Stomach (tissue), 9 donors: Measurements from ENCODE around the gene FAM149B1. TPM values are rescaled to one million over a fixed set of nuclear protein-coding genes. Genes with fewer than 3 reads are reported as not detected.

Experiments used
- DNase-seq, 2 donors: peaks; one replicate each; pipeline versions ENCODE4 v3.0.0 to v3.0.0-alpha.2; 2013 to 2019
- H3K27ac ChIP-seq, 5 donors: fragments of 200-600 bp in 4 of 5; sonication (generic) in 4 of 5; one replicate each; pipeline ENCODE4 v1.5.1; 2013 to 2019; ENCODE audit warnings: mild to moderate bottlenecking in 1 of 5, moderate library complexity in 1 of 5
- H3K27me3 ChIP-seq, 3 donors: fragments of 200-600 bp; sonication (generic); one replicate each; pipeline ENCODE4 v1.5.1; 2017 to 2019; ENCODE audit warnings: mixed run types in 1 of 3
- H3K36me3 ChIP-seq, 4 donors: fragments of 200-600 bp; sonication (generic); 1 replicate in 3 of 4; 2 replicates in 1 of 4; pipeline ENCODE4 v1.5.1; 2016 to 2019
- H3K4me1 ChIP-seq, 4 donors: fragments of 200-600 bp; sonication (generic); one replicate each; pipeline ENCODE4 v1.5.1; 2016 to 2019
- H3K4me3 ChIP-seq, 4 donors: fragments of 200-600 bp; sonication (generic) in 3 of 4; one replicate each; pipeline ENCODE4 v1.5.1; 2016 to 2019; ENCODE audit warnings: mild to moderate bottlenecking in 1 of 4
- H3K9me3 ChIP-seq, 4 donors: fragments of 200-600 bp; sonication (generic); one replicate each; pipeline ENCODE4 v1.5.1; 2016 to 2019
- EP300 ChIP-seq: sonication (generic); formaldehyde crosslinking; IDR thresholded peaks from one replicate; pipeline ENCODE4 v1.6.1; 2017; ENCODE audit warnings: antibody characterized with exemption
- POLR2A ChIP-seq, 4 donors: fragments of 450-650 bp; IDR thresholded peaks; one replicate each; pipeline ENCODE4 v1.6.1; 2016; ENCODE audit warnings: antibody characterized with exemption in 4 of 4, control low read depth in 2 of 4, mild to moderate bottlenecking in 1 of 4, moderate library complexity in 1 of 4
- POLR2AphosphoS5 ChIP-seq, 3 donors: sonication (generic); formaldehyde crosslinking; IDR thresholded peaks; one replicate each; pipeline ENCODE4 v1.6.1; 2016; ENCODE audit warnings: antibody characterized with exemption in 3 of 3
- WGBS, 5 donors: extraction: QIAGEN DNeasy Blood & Tissue Kit in 3 of 5; methylation state at CpG; one replicate each; pipeline versions ENCODE4 v1.1.5 to v1.1.7; 2013 to 2018; 5-methylcytosine and 5-hydroxymethylcytosine counted together
- intact Hi-C: fragments of 100-400 bp; cut with DNase I; formaldehyde crosslinking; loops from one replicate; pipeline ENCODE4 v1.15.1; 2023; ENCODE audit warnings: low total_unique reads
- polyA plus RNA-seq, 3 donors: library from polyadenylated mRNA; stranded (reverse); fragments of 200-250 nt; gene quantifications; one replicate each; pipeline ENCODE4 v1.2.3, GENCODE V29; 2013
- total RNA-seq, 5 donors: library from RNA; depleted of rRNA; stranded (reverse); fragments of >200 nt; gene quantifications; one replicate each; pipeline versions ENCODE4 v1.1.0 to v1.2.3, GENCODE V29; 2014 to 2016
- TF ChIP-seq, protein P1 (sequence below), 7 experiments: fragments of 450-650 bp in 4 of 7; fragments of 200-600 bp in 3 of 7; sonication (generic) in 3 of 7; IDR thresholded peaks; one replicate each; pipeline ENCODE4 v1.5.1; 2016 to 2019; ENCODE audit warnings: antibody characterized with exemption in 7 of 7, control low read depth in 2 of 7, mild to moderate bottlenecking in 1 of 7
- donor health status: healthy with polysubstance abuse.
- donor health status: Bipolar disorder and iron deficiency.
- donor health status: healthy.

FAM149B1 gene
- total and polyA plus RNA-seq, 8 donors = 10.4 to 27.0 (median 16.3) TPM

DNA sequence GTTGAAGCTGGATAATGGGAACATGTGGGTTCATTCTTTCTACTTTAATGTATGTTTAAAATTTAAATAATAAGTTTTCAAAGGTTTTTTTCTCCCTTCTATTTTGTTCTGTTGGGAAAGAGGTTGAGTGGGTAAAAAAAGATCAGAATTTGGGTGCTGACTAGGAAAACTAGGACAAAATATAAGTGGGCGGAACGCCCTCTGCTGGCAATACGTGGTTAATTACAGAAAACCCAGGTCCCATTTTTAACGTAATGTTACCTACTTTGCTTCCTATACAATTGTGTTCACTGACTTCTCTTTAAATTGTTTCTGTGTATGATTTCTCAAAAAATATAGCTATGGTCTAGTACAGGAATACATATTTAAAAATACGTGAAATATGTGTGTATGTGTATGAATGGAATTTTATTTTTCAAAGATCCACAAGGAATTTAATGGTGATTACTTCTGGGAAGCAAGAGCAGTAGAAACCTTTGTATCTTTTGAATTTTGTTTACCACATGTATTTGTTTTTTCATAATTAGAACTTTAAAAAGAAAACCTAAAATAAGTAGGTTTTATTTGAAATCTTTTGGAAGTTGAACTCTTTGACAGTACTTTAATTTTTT is 8.8 kb upstream of the FAM149B1 start:
- intact Hi-C loops = no loop called here
- 4 to 6% (median 5%) methylated on average over 5 of the region's 5 CpGs for WGBS, 5 donors
- Histone ChIP-seq H3K27ac (no peak overlapping the region), H3K4me1 (peaks cover 4 to 38% (median 21%) of the 10 kb centered on the region in 4 donors), H3K27me3 (no peaks in the 10 kb centered on the region), H3K9me3 (no peaks in the 10 kb centered on the region), H3K4me3 (no peak overlapping the region), H3K36me3 (peaks cover 23 to 88% (median 84%) of the 10 kb centered on the region in 4 donors)
- no peak for TF ChIP-seq EP300
- TF ChIP-seq, protein P1, sequence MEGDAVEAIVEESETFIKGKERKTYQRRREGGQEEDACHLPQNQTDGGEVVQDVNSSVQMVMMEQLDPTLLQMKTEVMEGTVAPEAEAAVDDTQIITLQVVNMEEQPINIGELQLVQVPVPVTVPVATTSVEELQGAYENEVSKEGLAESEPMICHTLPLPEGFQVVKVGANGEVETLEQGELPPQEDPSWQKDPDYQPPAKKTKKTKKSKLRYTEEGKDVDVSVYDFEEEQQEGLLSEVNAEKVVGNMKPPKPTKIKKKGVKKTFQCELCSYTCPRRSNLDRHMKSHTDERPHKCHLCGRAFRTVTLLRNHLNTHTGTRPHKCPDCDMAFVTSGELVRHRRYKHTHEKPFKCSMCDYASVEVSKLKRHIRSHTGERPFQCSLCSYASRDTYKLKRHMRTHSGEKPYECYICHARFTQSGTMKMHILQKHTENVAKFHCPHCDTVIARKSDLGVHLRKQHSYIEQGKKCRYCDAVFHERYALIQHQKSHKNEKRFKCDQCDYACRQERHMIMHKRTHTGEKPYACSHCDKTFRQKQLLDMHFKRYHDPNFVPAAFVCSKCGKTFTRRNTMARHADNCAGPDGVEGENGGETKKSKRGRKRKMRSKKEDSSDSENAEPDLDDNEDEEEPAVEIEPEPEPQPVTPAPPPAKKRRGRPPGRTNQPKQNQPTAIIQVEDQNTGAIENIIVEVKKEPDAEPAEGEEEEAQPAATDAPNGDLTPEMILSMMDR (IDR thresholded peaks at IDR 0.05) = peak in 5 of 7 experiments; percentile 30 to 70 (median 52)
- DNase-seq = peak; percentile 64 to 77

DNA sequence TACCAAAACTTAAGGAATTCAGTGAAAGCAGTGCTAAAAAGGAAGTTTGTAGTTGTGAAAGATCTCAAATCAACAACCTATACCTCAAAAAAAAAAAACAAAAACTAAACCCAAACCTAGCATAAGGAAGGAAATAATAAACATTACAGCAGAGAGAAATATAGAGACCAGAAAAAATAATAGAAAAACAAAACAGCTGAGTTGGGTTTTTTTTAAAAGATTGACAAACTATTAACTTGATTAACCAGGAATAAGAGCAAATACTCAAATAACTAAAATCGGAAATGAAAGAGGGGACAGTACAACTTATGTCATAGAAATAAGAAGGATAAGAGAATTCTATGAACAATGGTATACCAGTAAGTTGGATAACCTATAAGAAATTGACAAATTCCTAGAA is 6.8 kb upstream of the FAM149B1 start:
- no peak for DNase-seq
- no peak for TF ChIP-seq POLR2AphosphoS5 (IDR thresholded peaks at IDR 0.05)
- no peak for TF ChIP-seq EP300
- TF ChIP-seq, protein P1 (IDR thresholded peaks at IDR 0.05) = no peak
- TF ChIP-seq POLR2A (IDR thresholded peaks at IDR 0.05) = no peak
- no peak overlapping the region for H3K27ac ChIP-seq
- H3K27me3 ChIP-seq = no peaks in the 10 kb centered on the region
- H3K36me3 ChIP-seq = peaks cover 14 to 72% (median 68%) of the 10 kb centered on the region in 4 donors
- H3K9me3 ChIP-seq = no peaks in the 10 kb centered on the region
- peaks cover 6 to 56% (median 30%) of the 10 kb centered on the region in 4 donors for H3K4me1 ChIP-seq
- H3K4me3 ChIP-seq = no peak overlapping the region
- intact Hi-C loops = no loop called here
- WGBS, 5 donors = 80 to 95% (median 88%) methylated on average over 1 of the region's 1 CpG

DNA sequence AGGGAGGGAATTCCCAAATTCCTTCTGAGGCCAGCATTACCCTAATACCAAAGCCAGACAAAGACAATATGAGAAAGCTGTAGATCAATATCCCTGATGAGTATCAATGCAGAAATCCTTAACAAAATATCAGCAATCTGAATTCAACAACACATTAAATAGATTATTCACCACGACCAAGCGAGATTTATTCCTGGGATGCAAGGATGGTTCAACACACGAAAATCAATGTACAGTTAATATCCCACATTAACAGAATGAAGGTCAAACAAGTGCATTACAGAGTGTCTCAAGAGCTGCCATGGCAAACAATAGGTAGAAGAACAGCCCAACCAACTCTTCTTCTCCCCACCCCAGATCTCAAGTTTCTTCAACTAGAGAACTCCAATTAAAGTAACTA is 6.3 kb upstream of the FAM149B1 start:
- Histone ChIP-seq H3K27ac (no peak overlapping the region), H3K9me3 (no peaks in the 10 kb centered on the region), H3K27me3 (no peaks in the 10 kb centered on the region), H3K4me1 (peaks cover 10 to 62% (median 36%) of the 10 kb centered on the region in 4 donors), H3K36me3 (peaks cover 10 to 66% (median 62%) of the 10 kb centered on the region in 4 donors), H3K4me3 (no peak overlapping the region)
- TF ChIP-seq POLR2A (IDR thresholded peaks at IDR 0.05) = no peak
- TF ChIP-seq EP300 = no peak
- WGBS, 5 donors = 90 to 95% (median 94%) methylated on average over 3 of the region's 3 CpGs
- DNase-seq = no peak
- intact Hi-C loops = no loop called here

DNA sequence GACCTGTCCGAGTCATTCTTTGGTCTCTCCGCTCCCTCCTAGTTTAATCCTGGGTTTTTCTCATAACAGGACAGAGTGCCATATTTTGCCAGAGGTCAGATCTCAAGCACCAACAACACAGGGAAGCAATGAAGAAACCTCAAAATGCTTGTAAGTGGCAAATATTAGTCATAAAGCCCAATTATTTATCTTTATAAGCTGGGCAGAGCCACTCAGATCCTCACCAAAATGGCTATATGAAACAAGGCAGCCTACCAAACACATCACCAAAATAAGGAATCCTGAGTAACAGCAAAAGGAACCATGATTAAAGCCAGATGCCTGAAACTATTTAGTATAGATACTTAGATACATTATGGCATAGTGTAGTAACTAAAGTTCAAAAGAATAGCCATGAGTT is 4.8 kb upstream of the FAM149B1 start:
- no peak overlapping the region for H3K27ac ChIP-seq
- no peak for DNase-seq
- H3K36me3 ChIP-seq = peaks cover 10 to 52% (median 48%) of the 10 kb centered on the region in 4 donors
- H3K4me1 ChIP-seq = peaks cover 17 to 69% (median 46%) of the 10 kb centered on the region in 4 donors
- no peaks in the 10 kb centered on the region for H3K9me3 ChIP-seq
- no peak overlapping the region for H3K4me3 ChIP-seq
- no peaks in the 10 kb centered on the region for H3K27me3 ChIP-seq
- intact Hi-C loops = no loop called here
- 94 to 98% (median 98%) methylated on average over 2 of the region's 2 CpGs for WGBS, 5 donors
- TF ChIP-seq EP300 (no peak), POLR2A (IDR thresholded peaks at IDR 0.05) (no peak), POLR2AphosphoS5 (IDR thresholded peaks at IDR 0.05) (no peak)
- TF ChIP-seq, protein P1 (IDR thresholded peaks at IDR 0.05) = no peak

DNA sequence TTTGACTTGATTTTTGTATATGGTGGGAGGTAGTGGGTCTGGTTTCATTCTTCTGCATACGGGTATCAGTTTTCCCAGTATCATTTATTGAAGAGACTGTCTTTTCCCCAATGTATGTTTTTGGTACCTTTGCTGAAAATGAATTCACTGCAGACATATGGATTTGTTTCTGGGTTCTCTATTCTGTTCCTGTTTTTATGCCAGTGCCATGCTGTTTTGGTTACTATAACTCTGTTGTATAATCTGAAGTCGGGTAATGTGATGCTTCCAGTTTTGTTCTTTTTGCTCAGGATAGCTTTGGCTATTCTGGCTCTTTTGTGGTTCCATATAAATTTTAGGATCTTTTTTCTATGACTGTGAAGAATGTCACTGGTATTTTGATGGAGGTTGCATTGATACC is 947 bp upstream of the FAM149B1 start:
- Histone ChIP-seq H3K36me3 (peaks cover 9 to 25% (median 24%) of the 10 kb centered on the region in 4 donors), H3K27ac (peak overlapping the region in 3 of 5 donors; percentile 93 to 97 (median 96)), H3K4me3 (peak overlapping the region; percentile 57 to 91 (median 81)), H3K4me1 (peaks cover 22 to 71% (median 51%) of the 10 kb centered on the region in 4 donors), H3K9me3 (no peaks in the 10 kb centered on the region), H3K27me3 (no peaks in the 10 kb centered on the region)
- intact Hi-C loops = no loop called here
- TF ChIP-seq EP300 (no peak), POLR2A (IDR thresholded peaks at IDR 0.05) (no peak), POLR2AphosphoS5 (IDR thresholded peaks at IDR 0.05) (no peak)
- TF ChIP-seq, protein P1 (IDR thresholded peaks at IDR 0.05) = no peak
- 79 to 92% (median 86%) methylated on average over 2 of the region's 2 CpGs for WGBS, 5 donors
- DNase-seq = no peak
